ENCODE data around the gene FAT1. TPM values are rescaled to one million over a fixed set of nuclear protein-coding genes. Genes with fewer than 3 reads are reported as not detected.

The FAT1 gene, protein sequence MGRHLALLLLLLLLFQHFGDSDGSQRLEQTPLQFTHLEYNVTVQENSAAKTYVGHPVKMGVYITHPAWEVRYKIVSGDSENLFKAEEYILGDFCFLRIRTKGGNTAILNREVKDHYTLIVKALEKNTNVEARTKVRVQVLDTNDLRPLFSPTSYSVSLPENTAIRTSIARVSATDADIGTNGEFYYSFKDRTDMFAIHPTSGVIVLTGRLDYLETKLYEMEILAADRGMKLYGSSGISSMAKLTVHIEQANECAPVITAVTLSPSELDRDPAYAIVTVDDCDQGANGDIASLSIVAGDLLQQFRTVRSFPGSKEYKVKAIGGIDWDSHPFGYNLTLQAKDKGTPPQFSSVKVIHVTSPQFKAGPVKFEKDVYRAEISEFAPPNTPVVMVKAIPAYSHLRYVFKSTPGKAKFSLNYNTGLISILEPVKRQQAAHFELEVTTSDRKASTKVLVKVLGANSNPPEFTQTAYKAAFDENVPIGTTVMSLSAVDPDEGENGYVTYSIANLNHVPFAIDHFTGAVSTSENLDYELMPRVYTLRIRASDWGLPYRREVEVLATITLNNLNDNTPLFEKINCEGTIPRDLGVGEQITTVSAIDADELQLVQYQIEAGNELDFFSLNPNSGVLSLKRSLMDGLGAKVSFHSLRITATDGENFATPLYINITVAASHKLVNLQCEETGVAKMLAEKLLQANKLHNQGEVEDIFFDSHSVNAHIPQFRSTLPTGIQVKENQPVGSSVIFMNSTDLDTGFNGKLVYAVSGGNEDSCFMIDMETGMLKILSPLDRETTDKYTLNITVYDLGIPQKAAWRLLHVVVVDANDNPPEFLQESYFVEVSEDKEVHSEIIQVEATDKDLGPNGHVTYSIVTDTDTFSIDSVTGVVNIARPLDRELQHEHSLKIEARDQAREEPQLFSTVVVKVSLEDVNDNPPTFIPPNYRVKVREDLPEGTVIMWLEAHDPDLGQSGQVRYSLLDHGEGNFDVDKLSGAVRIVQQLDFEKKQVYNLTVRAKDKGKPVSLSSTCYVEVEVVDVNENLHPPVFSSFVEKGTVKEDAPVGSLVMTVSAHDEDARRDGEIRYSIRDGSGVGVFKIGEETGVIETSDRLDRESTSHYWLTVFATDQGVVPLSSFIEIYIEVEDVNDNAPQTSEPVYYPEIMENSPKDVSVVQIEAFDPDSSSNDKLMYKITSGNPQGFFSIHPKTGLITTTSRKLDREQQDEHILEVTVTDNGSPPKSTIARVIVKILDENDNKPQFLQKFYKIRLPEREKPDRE (N-terminal part only)
- total RNA-seq (408 and 729 TPM in 2 replicates), polyA plus RNA-seq (151 and 188 TPM in 2 replicates), polyA minus RNA-seq (ENCODE audit: low replicate concordance) (1,250 and 1,562 TPM in 2 replicates)
- polyA plus RNA-seq (2012): 109 and 124 TPM in 2 replicates

DNA sequence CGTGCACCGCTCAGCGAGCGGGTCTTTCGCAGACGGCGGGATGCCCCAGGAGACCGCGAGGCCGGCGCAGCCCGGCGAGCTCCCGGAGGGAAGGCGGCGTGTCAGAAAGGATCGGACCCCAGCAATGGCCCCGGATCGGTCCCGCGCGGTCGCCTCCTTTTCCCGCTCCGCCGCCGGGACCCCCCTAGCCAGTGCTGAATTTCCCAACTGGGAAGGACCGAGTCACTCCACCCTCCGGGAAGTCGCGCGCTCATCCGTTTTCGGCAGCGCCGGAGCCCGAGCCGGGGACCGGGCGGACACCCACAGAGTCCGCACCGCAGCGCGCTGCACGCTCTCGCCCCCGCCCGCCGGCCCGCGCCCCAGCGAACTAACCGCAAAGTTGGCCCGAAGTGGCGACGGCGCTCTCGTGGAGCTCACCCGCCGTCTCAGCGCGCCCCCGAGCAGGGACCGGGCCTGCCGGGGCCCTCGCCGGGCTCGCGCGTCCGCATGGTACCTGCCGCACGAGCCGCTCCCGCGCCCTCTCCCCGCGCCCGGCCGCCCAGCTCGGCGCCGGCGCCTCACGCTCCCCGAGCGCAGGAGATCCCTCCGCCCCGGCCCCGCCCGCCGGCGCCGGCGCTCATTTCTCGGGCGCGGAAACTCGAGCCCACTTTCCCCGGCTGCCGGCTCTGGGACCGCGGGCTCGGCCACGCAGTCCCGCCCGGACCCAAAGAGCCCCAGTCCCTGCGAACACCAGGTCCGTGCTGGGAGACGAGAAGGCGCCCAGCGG, at the start of gene FAT1:
FAT1 (minus strand) TSS at position 565 of the 766 bp plus-strand sequence. CDS start 14,029 bp downstream, outside the sequence.
- H4K20me1 ChIP-seq (ENCODE audit: control insufficient read depth, extremely low read depth, insufficient read depth, low read length): no peaks in the 10 kb centered on the region
- peak within 1 kb of the TSS; percentile 96 for H3K27ac ChIP-seq (ENCODE audit: insufficient read depth, low read length)

DNA sequence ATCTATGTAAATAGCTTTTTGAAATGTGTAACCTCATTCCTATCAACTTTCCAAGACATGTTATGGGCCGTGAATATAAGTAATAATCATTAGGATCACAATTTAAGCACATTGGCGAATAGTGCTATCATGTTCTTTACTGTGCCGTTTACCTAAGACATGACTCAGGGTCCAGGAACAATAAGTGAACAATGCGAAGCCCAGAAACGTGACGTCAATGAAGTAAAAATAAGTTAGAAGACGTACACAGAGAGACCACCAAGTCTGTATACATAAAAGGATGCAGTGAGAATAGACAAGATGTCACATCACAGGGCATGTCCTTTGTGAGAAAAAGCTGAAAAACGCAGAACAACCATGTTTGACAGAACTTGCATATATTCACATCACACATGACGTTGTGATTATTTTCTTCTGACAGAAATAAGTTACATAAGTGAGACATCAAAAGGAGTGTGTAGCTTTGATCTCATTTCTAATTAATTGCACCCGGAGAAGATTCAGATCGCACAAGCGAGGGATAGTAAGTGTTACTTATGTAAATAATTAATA, 49.4 kb upstream of the FAT1 start:
- no peaks in the 10 kb centered on the region for H4K20me1 ChIP-seq (ENCODE audit: control insufficient read depth, extremely low read depth, insufficient read depth, low read length)
- TF ChIP-seq, protein P1, sequence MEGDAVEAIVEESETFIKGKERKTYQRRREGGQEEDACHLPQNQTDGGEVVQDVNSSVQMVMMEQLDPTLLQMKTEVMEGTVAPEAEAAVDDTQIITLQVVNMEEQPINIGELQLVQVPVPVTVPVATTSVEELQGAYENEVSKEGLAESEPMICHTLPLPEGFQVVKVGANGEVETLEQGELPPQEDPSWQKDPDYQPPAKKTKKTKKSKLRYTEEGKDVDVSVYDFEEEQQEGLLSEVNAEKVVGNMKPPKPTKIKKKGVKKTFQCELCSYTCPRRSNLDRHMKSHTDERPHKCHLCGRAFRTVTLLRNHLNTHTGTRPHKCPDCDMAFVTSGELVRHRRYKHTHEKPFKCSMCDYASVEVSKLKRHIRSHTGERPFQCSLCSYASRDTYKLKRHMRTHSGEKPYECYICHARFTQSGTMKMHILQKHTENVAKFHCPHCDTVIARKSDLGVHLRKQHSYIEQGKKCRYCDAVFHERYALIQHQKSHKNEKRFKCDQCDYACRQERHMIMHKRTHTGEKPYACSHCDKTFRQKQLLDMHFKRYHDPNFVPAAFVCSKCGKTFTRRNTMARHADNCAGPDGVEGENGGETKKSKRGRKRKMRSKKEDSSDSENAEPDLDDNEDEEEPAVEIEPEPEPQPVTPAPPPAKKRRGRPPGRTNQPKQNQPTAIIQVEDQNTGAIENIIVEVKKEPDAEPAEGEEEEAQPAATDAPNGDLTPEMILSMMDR (conservative IDR thresholded peaks at IDR 0.05 in 1 of 2, IDR thresholded peaks at IDR 0.05 in 1 of 2; ENCODE audit: low read depth in 1 of 2, low read length in 2 of 2): no peak
- no peak for TF ChIP-seq EZH2 (IDR thresholded peaks at IDR 0.05; ENCODE audit: low read length, missing control alignments)
- H3K9me3 ChIP-seq (ENCODE audit: control insufficient read depth, insufficient read depth, low read depth, low read length): no peaks in the 10 kb centered on the region
- no peak overlapping the region for H3K9ac ChIP-seq (ENCODE audit: insufficient read depth, low read length)
- H3K27ac ChIP-seq (ENCODE audit: insufficient read depth, low read length): no peak overlapping the region
- peak; percentile 18 to 78 for DNase-seq (ENCODE audit: low read depth in 2 of 2)
- H3K4me1 ChIP-seq (ENCODE audit: control insufficient read depth, extremely low read depth, insufficient read depth, low read length): peaks cover 13% of the 10 kb centered on the region
- H2AFZ ChIP-seq (ENCODE audit: low read length): no peak overlapping the region
- no peak overlapping the region for H3K4me2 ChIP-seq (ENCODE audit: extremely low read depth, insufficient read depth, low read length)
- H3K36me3 ChIP-seq (ENCODE audit: control insufficient read depth, insufficient read depth, low read length): no peaks in the 10 kb centered on the region
- no peaks in the 10 kb centered on the region for H3K79me2 ChIP-seq (ENCODE audit: control insufficient read depth, insufficient read depth, low read length)
- no peaks in the 10 kb centered on the region for H3K27me3 ChIP-seq (ENCODE audit: control insufficient read depth, insufficient read depth, low read length)
- H3K4me3 ChIP-seq (replicated peaks in 1 of 4; ENCODE audit: control extremely low read depth in 1 of 4, insufficient read depth in 1 of 4, low read depth in 3 of 4, low read length in 4 of 4): no peak overlapping the region

More for the DNA sequence above, at the start of gene FAT1:
- TF ChIP-seq EZH2 (IDR thresholded peaks at IDR 0.05; ENCODE audit: low read length, missing control alignments): no peak
- TF ChIP-seq, protein P1 (conservative IDR thresholded peaks at IDR 0.05 in 1 of 2, IDR thresholded peaks at IDR 0.05 in 1 of 2; ENCODE audit: low read depth in 1 of 2, low read length in 2 of 2): no peak
- Histone ChIP-seq H3K9ac (ENCODE audit: insufficient read depth, low read length) (peak within 1 kb of the TSS; percentile 85), H3K27me3 (ENCODE audit: control insufficient read depth, insufficient read depth, low read length) (no peaks in the 10 kb centered on the region), H3K4me3 (replicated peaks in 1 of 4; ENCODE audit: control extremely low read depth in 1 of 4, insufficient read depth in 1 of 4, low read depth in 3 of 4, low read length in 4 of 4) (peak within 1 kb of the TSS; percentile 94 to 99 (median 95)), H3K9me3 (ENCODE audit: control insufficient read depth, insufficient read depth, low read depth, low read length) (no peaks in the 10 kb centered on the region), H3K36me3 (ENCODE audit: control insufficient read depth, insufficient read depth, low read length) (no peaks in the 10 kb centered on the region), H3K4me1 (ENCODE audit: control insufficient read depth, extremely low read depth, insufficient read depth, low read length) (peaks cover 4% of the 10 kb centered on the region), H3K4me2 (ENCODE audit: extremely low read depth, insufficient read depth, low read length) (peak within 1 kb of the TSS; percentile 88), H3K79me2 (ENCODE audit: control insufficient read depth, insufficient read depth, low read length) (peaks cover 76% of the 10 kb centered on the region), H2AFZ (ENCODE audit: low read length) (peak within 1 kb of the TSS; percentile 17)
- DNase-seq (ENCODE audit: low read depth in 2 of 2): peak; percentile 84 to 86

Measured in fibroblast of lung (primary cell).